Neural crest cell (in vitro differentiated cells): ENCODE measurements around the gene SSH2. TPM values are rescaled to one million over a fixed set of nuclear protein-coding genes. Genes with fewer than 3 reads are reported as not detected.

Experiments used
- DNase-seq: peaks from one replicate; pipeline ENCODE4 v3.0.0; 2021; ENCODE audit warnings: low read depth, mixed read lengths, low spot score
- H3K27ac Mint-ChIP-seq: one replicate; pipeline ENCODE4 v1.8.0; 2021; ENCODE audit warnings: mild to moderate bottlenecking, mixed read lengths; ENCODE audit not compliant: unreplicated experiment
- H3K27me3 Mint-ChIP-seq: 2 replicates; pipeline ENCODE4 v1.8.0; 2021; ENCODE audit warnings: low read depth, mild to moderate bottlenecking, mixed read lengths
- H3K36me3 Mint-ChIP-seq: 2 replicates; pipeline ENCODE4 v1.8.0; 2021; ENCODE audit warnings: low read depth, mild to moderate bottlenecking, mixed read lengths
- H3K4me1 Mint-ChIP-seq: 2 replicates; pipeline ENCODE4 v1.8.0; 2021; ENCODE audit warnings: mixed read lengths
- H3K4me3 Mint-ChIP-seq: one replicate; pipeline ENCODE4 v1.8.0; 2021; ENCODE audit warnings: mild to moderate bottlenecking, mixed read lengths
- H3K9me3 Mint-ChIP-seq: 2 replicates; pipeline ENCODE4 v1.8.0; 2021; ENCODE audit warnings: mixed read lengths
- CTCF ChIP-seq: fragments of 200-600 bp; sonication (generic); conservative IDR thresholded peaks from 2 replicates; pipeline ENCODE4 v1.5.0; 2021; ENCODE audit warnings: antibody characterized with exemption, mild to moderate bottlenecking
- total RNA-seq: library from RNA; stranded (reverse); gene quantifications from 2 replicates; pipeline ENCODE4 v1.2.1, GENCODE V29; 2021

Gene SSH2
- total RNA-seq, 1 donor from 2014 or later = 29.2 TPM

- no peaks in the 10 kb centered on the region for H3K36me3 Mint-ChIP-seq
- H3K27ac Mint-ChIP-seq = no peak overlapping the region
- DNase-seq = no peak
- no peak overlapping the region for H3K4me3 Mint-ChIP-seq
- no peaks in the 10 kb centered on the region for H3K9me3 Mint-ChIP-seq
- H3K4me1 Mint-ChIP-seq = peaks cover 25% of the 10 kb centered on the region
- TF ChIP-seq CTCF = no peak
- no peaks in the 10 kb centered on the region for H3K27me3 Mint-ChIP-seq
Observed at GRCh38 chr17:29828676-29829284, 101.2 kb downstream of the SSH2 start.

GRCh38 chr17:29827179-29827578 is 102.8 kb downstream of the SSH2 start:
- Mint-ChIP-seq H3K27ac (no peak overlapping the region), H3K4me3 (no peak overlapping the region)

GRCh38 chr17:29826114-29826692 is 103.8 kb downstream of the SSH2 start:
- Mint-ChIP-seq H3K4me1 (peaks cover 25% of the 10 kb centered on the region), H3K27me3 (no peaks in the 10 kb centered on the region), H3K9me3 (no peaks in the 10 kb centered on the region), H3K4me3 (no peak overlapping the region), H3K27ac (no peak overlapping the region), H3K36me3 (no peaks in the 10 kb centered on the region)
- no peak for DNase-seq
- no peak for TF ChIP-seq CTCF

More at GRCh38 chr17:29827179-29827578, 102.8 kb downstream of the SSH2 start:
- H3K36me3 Mint-ChIP-seq = no peaks in the 10 kb centered on the region
- no peak for DNase-seq
- no peaks in the 10 kb centered on the region for H3K27me3 Mint-ChIP-seq
- peaks cover 25% of the 10 kb centered on the region for H3K4me1 Mint-ChIP-seq
- H3K9me3 Mint-ChIP-seq = no peaks in the 10 kb centered on the region
- no peak for TF ChIP-seq CTCF

- no peaks in the 10 kb centered on the region for H3K9me3 Mint-ChIP-seq
- H3K27me3 Mint-ChIP-seq = no peaks in the 10 kb centered on the region
- H3K36me3 Mint-ChIP-seq = no peaks in the 10 kb centered on the region
- no peak for DNase-seq
- no peak overlapping the region for H3K27ac Mint-ChIP-seq
- H3K4me1 Mint-ChIP-seq = peaks cover 26% of the 10 kb centered on the region
- TF ChIP-seq CTCF = no peak
- no peak overlapping the region for H3K4me3 Mint-ChIP-seq
Observed at GRCh38 chr17:29825604-29826003, 104.4 kb downstream of the SSH2 start.

GRCh38 chr17:29821897-29822296 is 108.1 kb downstream of the SSH2 start:
- no peak overlapping the region for H3K27ac Mint-ChIP-seq
- no peak for DNase-seq
- H3K36me3 Mint-ChIP-seq = no peaks in the 10 kb centered on the region
- no peaks in the 10 kb centered on the region for H3K9me3 Mint-ChIP-seq
- TF ChIP-seq CTCF = no peak
- H3K27me3 Mint-ChIP-seq = no peaks in the 10 kb centered on the region
- no peak overlapping the region for H3K4me3 Mint-ChIP-seq
- H3K4me1 Mint-ChIP-seq = peaks cover 5% of the 10 kb centered on the region
